ENCODE data around the gene TFEC.

The TFEC gene

DNA sequence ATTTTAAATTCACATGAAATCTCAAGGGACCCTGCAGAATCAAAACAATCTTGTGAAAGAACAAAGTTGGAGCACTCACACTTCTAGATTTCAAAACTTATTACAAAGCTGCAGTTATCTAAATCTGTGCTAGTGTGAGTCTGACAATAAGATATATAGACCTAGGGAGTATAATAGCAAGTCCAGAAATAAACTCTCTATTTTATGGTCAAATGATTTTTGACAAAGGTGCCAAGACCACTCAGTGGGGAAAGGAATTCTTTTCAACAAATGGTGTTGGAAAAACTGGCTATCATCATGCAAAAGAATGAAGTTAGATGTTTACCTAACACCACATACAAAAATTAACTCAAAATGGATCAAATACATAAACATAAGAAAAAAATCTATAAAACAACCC lies 68.2 kb downstream of the TFEC start:
- Histone ChIP-seq H3K4me3 (no peak overlapping the region), H3K27ac (no peak overlapping the region)
- no peak for DNase-seq (ENCODE audit: low spot score)
- TF ChIP-seq, protein P1, sequence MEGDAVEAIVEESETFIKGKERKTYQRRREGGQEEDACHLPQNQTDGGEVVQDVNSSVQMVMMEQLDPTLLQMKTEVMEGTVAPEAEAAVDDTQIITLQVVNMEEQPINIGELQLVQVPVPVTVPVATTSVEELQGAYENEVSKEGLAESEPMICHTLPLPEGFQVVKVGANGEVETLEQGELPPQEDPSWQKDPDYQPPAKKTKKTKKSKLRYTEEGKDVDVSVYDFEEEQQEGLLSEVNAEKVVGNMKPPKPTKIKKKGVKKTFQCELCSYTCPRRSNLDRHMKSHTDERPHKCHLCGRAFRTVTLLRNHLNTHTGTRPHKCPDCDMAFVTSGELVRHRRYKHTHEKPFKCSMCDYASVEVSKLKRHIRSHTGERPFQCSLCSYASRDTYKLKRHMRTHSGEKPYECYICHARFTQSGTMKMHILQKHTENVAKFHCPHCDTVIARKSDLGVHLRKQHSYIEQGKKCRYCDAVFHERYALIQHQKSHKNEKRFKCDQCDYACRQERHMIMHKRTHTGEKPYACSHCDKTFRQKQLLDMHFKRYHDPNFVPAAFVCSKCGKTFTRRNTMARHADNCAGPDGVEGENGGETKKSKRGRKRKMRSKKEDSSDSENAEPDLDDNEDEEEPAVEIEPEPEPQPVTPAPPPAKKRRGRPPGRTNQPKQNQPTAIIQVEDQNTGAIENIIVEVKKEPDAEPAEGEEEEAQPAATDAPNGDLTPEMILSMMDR (IDR thresholded peaks at IDR 0.05), result no peak

DNA sequence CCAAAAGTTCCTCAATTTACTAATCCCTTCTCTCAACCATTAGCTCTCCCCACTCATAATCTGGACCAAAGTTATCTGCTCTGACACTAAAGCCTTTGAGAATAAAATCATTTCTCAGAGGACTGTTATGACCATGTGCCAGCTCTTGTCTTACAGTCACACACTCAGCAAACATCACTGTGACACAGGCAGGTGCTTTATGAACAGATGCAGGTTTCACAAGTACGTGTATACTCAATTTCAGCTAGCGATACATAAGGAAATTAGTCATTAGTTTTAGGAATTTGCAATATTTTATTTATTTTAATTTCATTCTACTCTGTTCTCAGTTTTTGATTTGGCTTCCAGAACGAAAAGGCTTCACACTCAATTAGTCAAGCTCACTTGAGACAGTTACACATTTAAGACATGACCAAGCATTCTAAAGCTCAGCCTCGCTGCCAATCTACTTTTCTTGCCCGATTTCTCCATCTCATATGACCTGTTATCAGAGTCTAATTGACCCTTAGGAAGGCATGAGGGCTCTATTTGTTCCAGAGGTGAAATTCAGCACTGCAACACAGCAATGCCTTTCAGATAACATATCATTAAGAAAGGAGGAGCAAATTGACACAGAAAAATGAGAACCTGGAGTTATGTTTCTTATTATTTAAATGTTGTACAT lies 76.8 kb downstream of the TFEC start:
- TF ChIP-seq, protein P1 (IDR thresholded peaks at IDR 0.05), result no peak
- Histone ChIP-seq H3K27ac (no peak overlapping the region), H3K4me3 (no peak overlapping the region)
- DNase-seq (ENCODE audit: low spot score), result no peak

DNA sequence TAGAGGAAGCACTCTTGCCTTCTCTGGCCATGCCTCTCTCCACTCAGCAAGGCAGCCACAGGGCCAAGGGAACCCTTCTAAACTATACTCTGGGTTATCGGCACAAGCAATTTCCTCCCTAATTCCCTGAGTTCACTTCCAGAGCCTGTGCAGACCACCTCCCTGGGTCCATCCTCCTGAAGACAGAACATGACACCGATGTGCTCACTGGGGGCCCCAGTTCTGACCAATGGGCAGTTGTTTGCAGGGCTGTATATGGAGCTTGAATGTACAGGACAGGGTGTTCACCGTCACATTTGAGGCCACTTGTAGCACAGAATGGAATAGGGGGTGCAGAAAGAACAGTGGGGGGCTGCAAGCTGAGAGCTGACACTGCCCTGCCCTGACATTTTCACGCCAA lies 77.7 kb downstream of the TFEC start:
- no peak for DNase-seq (ENCODE audit: low spot score)
- TF ChIP-seq, protein P1 (IDR thresholded peaks at IDR 0.05), result no peak
- Histone ChIP-seq H3K4me3 (no peak overlapping the region), H3K27ac (no peak overlapping the region)

DNA sequence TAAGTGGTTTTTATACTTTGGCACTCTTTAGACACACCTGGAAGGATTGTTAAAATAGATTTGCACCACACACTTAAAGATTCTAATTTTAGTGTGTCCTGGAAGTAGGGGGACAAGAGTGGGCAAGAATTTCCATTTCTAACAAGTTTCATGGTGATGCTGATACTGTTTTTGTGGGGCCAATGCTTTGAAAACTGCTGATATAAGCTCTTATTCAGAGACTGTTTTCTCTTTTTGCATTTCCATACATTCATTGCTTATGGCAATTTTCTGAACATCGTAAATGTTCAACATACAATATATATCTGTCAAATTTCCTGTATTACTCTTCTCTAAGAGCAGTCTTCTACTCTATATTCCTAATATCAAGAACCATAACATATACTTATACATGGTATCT lies 79.0 kb downstream of the TFEC start:
- TF ChIP-seq, protein P1 (IDR thresholded peaks at IDR 0.05), result no peak
- no peak overlapping the region for H3K27ac ChIP-seq
- no peak overlapping the region for H3K4me3 ChIP-seq
- DNase-seq (ENCODE audit: low spot score), result no peak

DNA sequence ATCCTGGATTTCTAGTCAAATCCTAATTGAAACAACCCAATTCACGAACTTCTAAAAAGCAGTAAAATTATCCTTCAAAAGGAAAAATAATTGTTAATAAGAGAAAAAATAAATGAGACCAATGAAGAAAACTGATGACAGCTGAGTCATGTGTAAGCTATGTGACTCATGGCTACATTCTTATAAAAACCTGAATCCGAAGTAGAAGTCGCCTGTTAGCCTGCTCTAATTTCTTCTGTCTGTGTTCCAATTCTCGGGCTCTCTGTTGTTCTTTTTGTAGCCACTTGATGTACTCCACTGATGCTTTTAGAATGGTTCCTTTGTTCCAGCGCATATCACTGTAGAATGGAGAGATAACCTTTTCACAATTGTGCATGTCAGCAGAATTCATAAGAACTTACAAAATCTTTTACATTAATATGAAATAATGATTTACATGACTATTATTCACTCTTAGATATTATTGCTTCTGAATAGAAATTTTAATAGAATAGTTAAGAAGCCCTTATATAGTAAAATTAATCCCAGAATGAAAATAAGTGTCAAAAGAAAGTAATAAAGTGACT lies 88.8 kb downstream of the TFEC start:
- Histone ChIP-seq H3K4me3 (no peak overlapping the region), H3K27ac (no peak overlapping the region)
- TF ChIP-seq, protein P1 (IDR thresholded peaks at IDR 0.05), result no peak
- no peak for DNase-seq (ENCODE audit: low spot score)

DNA sequence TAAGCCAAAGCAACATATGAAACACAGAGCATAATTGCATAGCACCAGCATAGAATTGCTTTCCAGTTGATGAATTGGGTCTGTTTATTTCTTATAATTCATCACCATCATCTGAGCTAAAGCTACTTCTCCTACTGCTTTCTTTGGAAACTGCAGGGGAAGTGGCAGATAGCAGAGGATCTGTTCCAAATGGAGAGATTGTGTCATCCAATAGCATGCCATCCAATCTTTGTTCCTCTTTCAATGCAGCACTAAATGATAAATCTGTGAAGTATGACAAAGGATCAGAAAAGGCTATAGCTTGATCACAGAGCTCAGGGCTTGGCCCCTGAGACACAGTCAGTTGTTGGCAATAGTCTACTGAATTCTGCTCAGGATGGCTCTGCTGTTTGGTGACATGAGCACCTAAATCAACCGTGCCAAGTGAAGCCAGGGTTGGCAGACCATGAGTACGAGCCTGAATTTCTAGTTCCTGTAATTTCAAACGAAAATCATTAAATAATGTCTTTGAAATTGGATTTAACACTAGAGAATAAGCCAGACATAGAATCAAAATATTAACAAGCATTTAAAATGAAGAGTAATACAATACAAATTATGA lies 90.0 kb downstream of the TFEC start:
- no peak overlapping the region for H3K27ac ChIP-seq
- no peak for DNase-seq (ENCODE audit: low spot score)
- TF ChIP-seq, protein P1 (IDR thresholded peaks at IDR 0.05), result no peak
- H3K4me3 ChIP-seq, result no peak overlapping the region

DNA sequence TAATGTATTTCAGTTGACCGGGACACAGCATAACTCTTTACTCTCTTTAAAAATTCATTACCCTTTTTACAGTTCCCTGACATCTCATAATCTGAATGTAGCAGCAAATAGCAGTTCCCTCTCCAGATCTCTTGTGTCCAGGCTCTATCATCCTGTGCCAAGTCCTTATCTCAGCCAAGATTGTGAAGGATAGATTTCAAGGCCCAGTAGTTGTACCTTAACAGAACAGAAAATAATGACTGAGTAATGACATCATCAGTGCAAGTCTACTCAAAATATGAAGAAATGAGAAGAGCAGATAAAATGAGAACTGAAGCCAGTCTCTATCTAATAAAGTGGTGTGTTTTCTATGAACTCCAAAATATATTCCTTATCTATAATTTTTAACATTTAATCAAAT lies 92.6 kb downstream of the TFEC start:
- DNase-seq (ENCODE audit: low spot score), result no peak
- TF ChIP-seq, protein P1 (IDR thresholded peaks at IDR 0.05), result no peak
- Histone ChIP-seq H3K4me3 (no peak overlapping the region), H3K27ac (no peak overlapping the region)

All from coronary artery (tissue), 2 donors.